ENCODE data around the gene C16orf96. TPM values are rescaled to one million over a fixed set of nuclear protein-coding genes. Genes with fewer than 3 reads are reported as not detected.

C16orf96 gene
- total RNA-seq, 1 donor from 2014 or later, result 0.54 TPM

DNA sequence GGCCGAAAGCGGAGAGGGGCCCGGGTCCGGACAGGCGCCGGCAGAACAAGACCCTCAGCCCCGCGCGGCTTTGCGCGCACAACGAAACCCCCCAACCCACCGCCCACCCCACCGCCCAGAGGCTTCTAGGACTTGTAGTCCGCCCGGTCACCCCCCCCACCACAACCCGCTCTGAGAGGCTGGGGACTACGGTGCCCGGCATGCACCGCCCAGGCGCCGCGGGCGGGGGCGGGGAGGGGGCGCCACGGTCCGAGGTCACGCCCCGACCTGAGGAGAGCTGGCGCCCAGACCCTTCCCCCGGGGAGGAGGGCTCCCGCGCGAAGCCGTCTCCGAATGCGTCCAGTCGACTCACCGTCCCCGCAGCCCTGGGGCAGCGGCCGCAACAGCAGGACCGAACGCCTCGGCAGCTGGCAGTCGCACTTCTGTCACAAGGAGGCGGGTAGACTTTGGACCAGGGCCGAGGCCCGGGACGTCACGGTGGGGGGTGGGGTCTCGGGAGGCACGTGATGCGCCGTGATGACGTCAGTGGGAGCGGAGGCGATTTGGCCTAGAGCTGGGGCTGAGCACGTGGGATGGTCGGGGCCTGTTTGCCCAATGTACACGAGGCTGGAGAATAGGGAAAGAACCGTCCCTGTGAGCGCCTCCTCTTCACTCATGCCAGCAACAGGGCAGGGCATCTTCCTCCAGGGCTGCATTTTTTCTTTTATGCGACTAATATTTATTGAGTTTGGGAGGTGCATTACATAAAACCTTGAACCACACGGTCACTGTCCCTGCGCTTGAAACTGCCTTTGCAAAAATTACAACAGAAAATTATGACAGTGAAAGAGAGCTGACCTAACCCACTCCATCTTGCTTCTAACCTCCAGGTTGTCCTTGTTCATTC, 17.5 kb upstream of the C16orf96 start, which contains the start of gene CDIP1:
Gene CDIP1, minus strand, starts transcription at position 424 of the 886 bp plus-strand sequence. CDS start 24,643 bp downstream, outside the sequence.
- Mint-ChIP-seq H3K9me3 (ENCODE audit: unreplicated experiment) (peaks cover 8% of the 10 kb centered on the region), H3K36me3 (ENCODE audit: low read depth, unreplicated experiment) (peaks cover 15% of the 10 kb centered on the region), H3K27ac (ENCODE audit: unreplicated experiment) (peak within 1 kb of the TSS; percentile 30), H3K27me3 (ENCODE audit: unreplicated experiment) (peaks cover 13% of the 10 kb centered on the region), H3K4me3 (ENCODE audit: unreplicated experiment) (peak within 1 kb of the TSS; percentile 92), H3K4me1 (ENCODE audit: unreplicated experiment) (peaks cover 11% of the 10 kb centered on the region)
- peak; percentile 96 for DNase-seq (ENCODE audit: low spot score)
- TF ChIP-seq, protein P1, sequence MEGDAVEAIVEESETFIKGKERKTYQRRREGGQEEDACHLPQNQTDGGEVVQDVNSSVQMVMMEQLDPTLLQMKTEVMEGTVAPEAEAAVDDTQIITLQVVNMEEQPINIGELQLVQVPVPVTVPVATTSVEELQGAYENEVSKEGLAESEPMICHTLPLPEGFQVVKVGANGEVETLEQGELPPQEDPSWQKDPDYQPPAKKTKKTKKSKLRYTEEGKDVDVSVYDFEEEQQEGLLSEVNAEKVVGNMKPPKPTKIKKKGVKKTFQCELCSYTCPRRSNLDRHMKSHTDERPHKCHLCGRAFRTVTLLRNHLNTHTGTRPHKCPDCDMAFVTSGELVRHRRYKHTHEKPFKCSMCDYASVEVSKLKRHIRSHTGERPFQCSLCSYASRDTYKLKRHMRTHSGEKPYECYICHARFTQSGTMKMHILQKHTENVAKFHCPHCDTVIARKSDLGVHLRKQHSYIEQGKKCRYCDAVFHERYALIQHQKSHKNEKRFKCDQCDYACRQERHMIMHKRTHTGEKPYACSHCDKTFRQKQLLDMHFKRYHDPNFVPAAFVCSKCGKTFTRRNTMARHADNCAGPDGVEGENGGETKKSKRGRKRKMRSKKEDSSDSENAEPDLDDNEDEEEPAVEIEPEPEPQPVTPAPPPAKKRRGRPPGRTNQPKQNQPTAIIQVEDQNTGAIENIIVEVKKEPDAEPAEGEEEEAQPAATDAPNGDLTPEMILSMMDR (IDR thresholded peaks at IDR 0.05; ENCODE audit: unreplicated experiment), result peak; percentile 19

DNA sequence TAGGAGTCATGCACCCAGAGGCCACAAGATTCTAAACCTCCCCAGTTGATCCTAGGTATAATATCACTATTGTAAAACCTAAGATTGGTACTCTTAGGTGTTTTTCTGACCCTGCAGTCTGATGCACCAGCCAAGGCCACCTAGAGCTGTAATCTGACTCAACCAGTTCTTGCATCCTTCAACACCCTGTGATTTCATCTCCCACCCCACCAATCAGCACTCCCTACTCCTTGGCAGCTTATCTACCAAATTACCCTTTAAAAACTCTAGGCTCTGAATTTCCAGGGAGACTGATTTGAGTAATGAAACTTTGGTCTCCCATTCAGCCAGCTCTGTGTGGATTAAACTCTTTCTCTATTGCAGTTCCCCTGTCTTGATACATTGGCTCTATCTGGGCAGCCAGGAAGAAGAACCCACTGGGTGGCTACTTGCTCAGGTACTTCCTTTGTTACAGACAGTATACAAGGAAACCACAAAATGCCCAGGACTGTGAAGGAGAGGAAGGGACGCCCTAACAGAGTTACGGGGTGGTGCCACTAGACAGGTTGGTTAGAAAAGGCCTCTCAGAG, 16.3 kb upstream of the C16orf96 start:
- Mint-ChIP-seq H3K27ac (ENCODE audit: unreplicated experiment) (no peak overlapping the region), H3K9me3 (ENCODE audit: unreplicated experiment) (peaks cover 8% of the 10 kb centered on the region), H3K4me1 (ENCODE audit: unreplicated experiment) (peaks cover 7% of the 10 kb centered on the region), H3K27me3 (ENCODE audit: unreplicated experiment) (peaks cover 13% of the 10 kb centered on the region), H3K36me3 (ENCODE audit: low read depth, unreplicated experiment) (peaks cover 15% of the 10 kb centered on the region), H3K4me3 (ENCODE audit: unreplicated experiment) (peak overlapping the region; percentile 76)
- TF ChIP-seq, protein P1 (IDR thresholded peaks at IDR 0.05; ENCODE audit: unreplicated experiment), result no peak
- DNase-seq (ENCODE audit: low spot score), result no peak

DNA sequence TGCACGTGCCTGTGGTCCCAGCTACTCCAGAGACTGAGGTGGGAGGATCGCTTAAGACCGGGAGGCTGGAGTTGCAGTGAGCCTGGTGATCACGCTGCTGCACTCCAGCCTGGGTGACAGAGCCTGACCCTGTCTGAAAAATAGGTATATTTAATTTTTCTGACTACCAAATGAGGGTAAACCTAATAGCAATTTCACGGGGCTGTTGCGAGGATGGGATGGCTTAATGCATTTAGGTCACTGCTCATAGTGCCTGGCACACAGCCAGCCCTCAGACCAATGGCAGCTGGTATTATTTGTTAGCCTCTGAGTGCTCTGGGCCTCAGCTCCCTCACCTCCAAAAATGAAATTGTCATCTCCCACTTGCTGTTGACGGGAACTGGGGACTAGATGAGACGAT, 11.7 kb upstream of the C16orf96 start:
- H3K4me1 Mint-ChIP-seq (ENCODE audit: unreplicated experiment), result no peaks in the 10 kb centered on the region
- peaks cover 8% of the 10 kb centered on the region for H3K9me3 Mint-ChIP-seq (ENCODE audit: unreplicated experiment)
- no peak overlapping the region for H3K4me3 Mint-ChIP-seq (ENCODE audit: unreplicated experiment)
- DNase-seq (ENCODE audit: low spot score), result no peak
- H3K27ac Mint-ChIP-seq (ENCODE audit: unreplicated experiment), result no peak overlapping the region
- peaks cover 7% of the 10 kb centered on the region for H3K36me3 Mint-ChIP-seq (ENCODE audit: low read depth, unreplicated experiment)
- no peaks in the 10 kb centered on the region for H3K27me3 Mint-ChIP-seq (ENCODE audit: unreplicated experiment)
- TF ChIP-seq, protein P1 (IDR thresholded peaks at IDR 0.05; ENCODE audit: unreplicated experiment), result no peak

DNA sequence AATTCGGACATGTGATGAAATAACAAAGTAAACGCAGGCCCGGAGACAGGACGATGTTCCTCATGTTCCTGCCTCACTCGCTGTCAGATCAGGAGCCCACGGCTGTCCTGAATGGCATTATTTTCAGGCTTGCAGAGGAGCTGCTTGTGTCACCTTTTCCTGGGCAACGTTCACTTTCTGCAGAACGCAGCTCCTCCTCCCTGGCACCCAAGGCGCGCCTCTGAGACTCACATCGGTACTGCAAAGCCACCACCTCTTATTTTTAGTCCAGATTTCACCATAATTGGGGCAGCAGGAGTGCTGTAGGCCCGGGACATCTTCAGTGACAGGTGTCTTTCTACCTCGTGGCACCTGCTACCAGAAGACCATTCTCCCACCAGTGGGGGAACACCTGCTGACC, 8.0 kb upstream of the C16orf96 start:
- TF ChIP-seq, protein P1 (IDR thresholded peaks at IDR 0.05; ENCODE audit: unreplicated experiment), result no peak

DNA sequence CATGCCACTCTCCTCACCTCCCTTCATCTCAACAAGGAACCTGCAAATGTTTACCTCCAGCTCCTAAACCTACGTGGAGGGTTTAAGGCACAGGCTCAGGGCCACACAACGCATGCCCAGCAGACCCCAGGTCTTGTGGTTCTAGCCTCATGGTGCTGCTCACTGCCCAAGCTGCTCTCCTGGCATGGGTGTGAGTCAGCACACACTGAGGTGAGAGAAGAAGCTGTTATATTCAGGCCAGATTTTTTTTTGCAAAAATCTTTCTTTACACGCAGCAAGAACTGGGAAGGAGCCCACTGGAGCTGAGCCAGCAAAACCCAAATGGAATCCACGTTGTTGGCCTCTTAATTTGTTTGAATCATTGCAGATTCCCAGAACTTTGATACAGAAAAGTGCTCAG, 5.5 kb upstream of the C16orf96 start:
- no peak overlapping the region for H3K27ac Mint-ChIP-seq (ENCODE audit: unreplicated experiment)
- TF ChIP-seq, protein P1 (IDR thresholded peaks at IDR 0.05; ENCODE audit: unreplicated experiment), result no peak
- no peak overlapping the region for H3K4me3 Mint-ChIP-seq (ENCODE audit: unreplicated experiment)
- no peak for DNase-seq (ENCODE audit: low spot score)
- H3K4me1 Mint-ChIP-seq (ENCODE audit: unreplicated experiment), result no peaks in the 10 kb centered on the region
- no peaks in the 10 kb centered on the region for H3K36me3 Mint-ChIP-seq (ENCODE audit: low read depth, unreplicated experiment)
- peaks cover 2% of the 10 kb centered on the region for H3K27me3 Mint-ChIP-seq (ENCODE audit: unreplicated experiment)
- H3K9me3 Mint-ChIP-seq (ENCODE audit: unreplicated experiment), result no peaks in the 10 kb centered on the region

More for the DNA sequence above, 8.0 kb upstream of the C16orf96 start:
- no peaks in the 10 kb centered on the region for H3K9me3 Mint-ChIP-seq (ENCODE audit: unreplicated experiment)
- H3K36me3 Mint-ChIP-seq (ENCODE audit: low read depth, unreplicated experiment), result no peaks in the 10 kb centered on the region
- no peak overlapping the region for H3K27ac Mint-ChIP-seq (ENCODE audit: unreplicated experiment)
- H3K27me3 Mint-ChIP-seq (ENCODE audit: unreplicated experiment), result peaks cover 2% of the 10 kb centered on the region
- no peaks in the 10 kb centered on the region for H3K4me1 Mint-ChIP-seq (ENCODE audit: unreplicated experiment)
- no peak overlapping the region for H3K4me3 Mint-ChIP-seq (ENCODE audit: unreplicated experiment)
- no peak for DNase-seq (ENCODE audit: low spot score)

Measured in endothelial cell (in vitro differentiated cells).